ENCODE results near the gene DPF3.

DPF3 gene

GRCh38 chr14:72653026-72653425 is 240.9 kb downstream of the DPF3 start:
- no peak overlapping the region for H3K27ac ChIP-seq (ENCODE audit: low read length)
- no peaks in the 10 kb centered on the region for H3K27me3 ChIP-seq (ENCODE audit: control insufficient read depth, insufficient read depth, low read length)
- H3K9ac ChIP-seq (ENCODE audit: low read length): no peak overlapping the region
- H3K4me3 ChIP-seq (ENCODE audit: low read length): no peak overlapping the region
- no peaks in the 10 kb centered on the region for H3K36me3 ChIP-seq (ENCODE audit: control insufficient read depth, low read depth, low read length)
- H3K4me1 ChIP-seq (ENCODE audit: control insufficient read depth, low read depth, low read length): no peaks in the 10 kb centered on the region
- H3K9me3 ChIP-seq (ENCODE audit: control insufficient read depth, low read depth, low read length): no peaks in the 10 kb centered on the region

GRCh38 chr14:72652179-72652578 is 241.7 kb downstream of the DPF3 start:
- H3K36me3 ChIP-seq (ENCODE audit: control insufficient read depth, low read depth, low read length): no peaks in the 10 kb centered on the region
- no peaks in the 10 kb centered on the region for H3K4me1 ChIP-seq (ENCODE audit: control insufficient read depth, low read depth, low read length)
- no peak overlapping the region for H3K4me3 ChIP-seq (ENCODE audit: low read length)
- no peaks in the 10 kb centered on the region for H3K9me3 ChIP-seq (ENCODE audit: control insufficient read depth, low read depth, low read length)
- no peak overlapping the region for H3K27ac ChIP-seq (ENCODE audit: low read length)
- H3K27me3 ChIP-seq (ENCODE audit: control insufficient read depth, insufficient read depth, low read length): no peaks in the 10 kb centered on the region
- H3K9ac ChIP-seq (ENCODE audit: low read length): no peak overlapping the region

GRCh38 chr14:72651714-72652113 is 242.2 kb downstream of the DPF3 start:
- Histone ChIP-seq H3K27ac (ENCODE audit: low read length) (no peak overlapping the region), H3K27me3 (ENCODE audit: control insufficient read depth, insufficient read depth, low read length) (no peaks in the 10 kb centered on the region)

GRCh38 chr14:72651081-72651480 is 242.8 kb downstream of the DPF3 start:
- no peak overlapping the region for H3K4me3 ChIP-seq (ENCODE audit: low read length)
- no peak overlapping the region for H3K27ac ChIP-seq (ENCODE audit: low read length)
- H3K27me3 ChIP-seq (ENCODE audit: control insufficient read depth, insufficient read depth, low read length): no peaks in the 10 kb centered on the region
- H3K9me3 ChIP-seq (ENCODE audit: control insufficient read depth, low read depth, low read length): no peaks in the 10 kb centered on the region
- no peak overlapping the region for H3K9ac ChIP-seq (ENCODE audit: low read length)
- H3K4me1 ChIP-seq (ENCODE audit: control insufficient read depth, low read depth, low read length): no peaks in the 10 kb centered on the region
- H3K36me3 ChIP-seq (ENCODE audit: control insufficient read depth, low read depth, low read length): no peaks in the 10 kb centered on the region

More at GRCh38 chr14:72651714-72652113, 242.2 kb downstream of the DPF3 start:
- H3K9me3 ChIP-seq (ENCODE audit: control insufficient read depth, low read depth, low read length): no peaks in the 10 kb centered on the region
- H3K4me1 ChIP-seq (ENCODE audit: control insufficient read depth, low read depth, low read length): no peaks in the 10 kb centered on the region
- no peak overlapping the region for H3K9ac ChIP-seq (ENCODE audit: low read length)
- H3K4me3 ChIP-seq (ENCODE audit: low read length): no peak overlapping the region
- no peaks in the 10 kb centered on the region for H3K36me3 ChIP-seq (ENCODE audit: control insufficient read depth, low read depth, low read length)

- Histone ChIP-seq H3K9ac (ENCODE audit: low read length) (no peak overlapping the region), H3K27me3 (ENCODE audit: control insufficient read depth, insufficient read depth, low read length) (no peaks in the 10 kb centered on the region), H3K36me3 (ENCODE audit: control insufficient read depth, low read depth, low read length) (no peaks in the 10 kb centered on the region), H3K4me1 (ENCODE audit: control insufficient read depth, low read depth, low read length) (no peaks in the 10 kb centered on the region), H3K9me3 (ENCODE audit: control insufficient read depth, low read depth, low read length) (no peaks in the 10 kb centered on the region), H3K4me3 (ENCODE audit: low read length) (no peak overlapping the region), H3K27ac (ENCODE audit: low read length) (no peak overlapping the region)
These were observed 244.2 kb downstream of the DPF3 start for GRCh38 chr14:72649603-72650227.

- Histone ChIP-seq H3K36me3 (ENCODE audit: control insufficient read depth, low read depth, low read length) (no peaks in the 10 kb centered on the region), H3K4me1 (ENCODE audit: control insufficient read depth, low read depth, low read length) (no peaks in the 10 kb centered on the region), H3K9ac (ENCODE audit: low read length) (no peak overlapping the region), H3K4me3 (ENCODE audit: low read length) (no peak overlapping the region), H3K27me3 (ENCODE audit: control insufficient read depth, insufficient read depth, low read length) (no peaks in the 10 kb centered on the region), H3K9me3 (ENCODE audit: control insufficient read depth, low read depth, low read length) (no peaks in the 10 kb centered on the region), H3K27ac (ENCODE audit: low read length) (no peak overlapping the region)
These were observed 246.1 kb downstream of the DPF3 start for GRCh38 chr14:72647782-72648181.

- Histone ChIP-seq H3K36me3 (ENCODE audit: control insufficient read depth, low read depth, low read length) (no peaks in the 10 kb centered on the region), H3K9me3 (ENCODE audit: control insufficient read depth, low read depth, low read length) (no peaks in the 10 kb centered on the region), H3K9ac (ENCODE audit: low read length) (no peak overlapping the region), H3K27me3 (ENCODE audit: control insufficient read depth, insufficient read depth, low read length) (no peaks in the 10 kb centered on the region), H3K4me3 (ENCODE audit: low read length) (no peak overlapping the region), H3K4me1 (ENCODE audit: control insufficient read depth, low read depth, low read length) (no peaks in the 10 kb centered on the region), H3K27ac (ENCODE audit: low read length) (no peak overlapping the region)
These were observed 246.9 kb downstream of the DPF3 start for GRCh38 chr14:72646861-72647528.

- Histone ChIP-seq H3K27me3 (ENCODE audit: control insufficient read depth, insufficient read depth, low read length) (no peaks in the 10 kb centered on the region), H3K9me3 (ENCODE audit: control insufficient read depth, low read depth, low read length) (no peaks in the 10 kb centered on the region), H3K27ac (ENCODE audit: low read length) (no peak overlapping the region), H3K4me1 (ENCODE audit: control insufficient read depth, low read depth, low read length) (no peaks in the 10 kb centered on the region), H3K4me3 (ENCODE audit: low read length) (no peak overlapping the region), H3K36me3 (ENCODE audit: control insufficient read depth, low read depth, low read length) (no peaks in the 10 kb centered on the region), H3K9ac (ENCODE audit: low read length) (no peak overlapping the region)
These were observed 248.2 kb downstream of the DPF3 start for GRCh38 chr14:72645706-72646105.

- no peak overlapping the region for H3K27ac ChIP-seq (ENCODE audit: low read length)
These were observed 249.0 kb downstream of the DPF3 start for GRCh38 chr14:72644758-72645489.

GRCh38 chr14:72644038-72644437 is 249.9 kb downstream of the DPF3 start:
- Histone ChIP-seq H3K9me3 (ENCODE audit: control insufficient read depth, low read depth, low read length) (no peaks in the 10 kb centered on the region), H3K9ac (ENCODE audit: low read length) (no peak overlapping the region), H3K36me3 (ENCODE audit: control insufficient read depth, low read depth, low read length) (no peaks in the 10 kb centered on the region), H3K27ac (ENCODE audit: low read length) (no peak overlapping the region), H3K4me3 (ENCODE audit: low read length) (no peak overlapping the region), H3K4me1 (ENCODE audit: control insufficient read depth, low read depth, low read length) (no peaks in the 10 kb centered on the region), H3K27me3 (ENCODE audit: control insufficient read depth, insufficient read depth, low read length) (no peaks in the 10 kb centered on the region)

More at GRCh38 chr14:72644758-72645489, 249.0 kb downstream of the DPF3 start:
- no peaks in the 10 kb centered on the region for H3K36me3 ChIP-seq (ENCODE audit: control insufficient read depth, low read depth, low read length)
- no peak overlapping the region for H3K4me3 ChIP-seq (ENCODE audit: low read length)
- no peaks in the 10 kb centered on the region for H3K4me1 ChIP-seq (ENCODE audit: control insufficient read depth, low read depth, low read length)
- H3K27me3 ChIP-seq (ENCODE audit: control insufficient read depth, insufficient read depth, low read length): no peaks in the 10 kb centered on the region
- no peak overlapping the region for H3K9ac ChIP-seq (ENCODE audit: low read length)
- H3K9me3 ChIP-seq (ENCODE audit: control insufficient read depth, low read depth, low read length): no peaks in the 10 kb centered on the region

- H3K4me3 ChIP-seq (ENCODE audit: low read length): no peak overlapping the region
- no peaks in the 10 kb centered on the region for H3K27me3 ChIP-seq (ENCODE audit: control insufficient read depth, insufficient read depth, low read length)
- no peak overlapping the region for H3K27ac ChIP-seq (ENCODE audit: low read length)
- H3K4me1 ChIP-seq (ENCODE audit: control insufficient read depth, low read depth, low read length): no peaks in the 10 kb centered on the region
- H3K9ac ChIP-seq (ENCODE audit: low read length): no peak overlapping the region
- no peaks in the 10 kb centered on the region for H3K9me3 ChIP-seq (ENCODE audit: control insufficient read depth, low read depth, low read length)
- H3K36me3 ChIP-seq (ENCODE audit: control insufficient read depth, low read depth, low read length): no peaks in the 10 kb centered on the region
These were observed 250.5 kb downstream of the DPF3 start for GRCh38 chr14:72643317-72643801.

Measured in iPS-18a (cell line).